Activated CD4-positive, CD25-positive, alpha-beta regulatory T cell (primary cell): ENCODE measurements around the gene TMEM135.

Experiments used
- DNase-seq, 4 experiments: peaks; one replicate each; lab custom pipeline; 2025; lab: John Stamatoyannopoulos, UW

Gene TMEM135

DNA sequence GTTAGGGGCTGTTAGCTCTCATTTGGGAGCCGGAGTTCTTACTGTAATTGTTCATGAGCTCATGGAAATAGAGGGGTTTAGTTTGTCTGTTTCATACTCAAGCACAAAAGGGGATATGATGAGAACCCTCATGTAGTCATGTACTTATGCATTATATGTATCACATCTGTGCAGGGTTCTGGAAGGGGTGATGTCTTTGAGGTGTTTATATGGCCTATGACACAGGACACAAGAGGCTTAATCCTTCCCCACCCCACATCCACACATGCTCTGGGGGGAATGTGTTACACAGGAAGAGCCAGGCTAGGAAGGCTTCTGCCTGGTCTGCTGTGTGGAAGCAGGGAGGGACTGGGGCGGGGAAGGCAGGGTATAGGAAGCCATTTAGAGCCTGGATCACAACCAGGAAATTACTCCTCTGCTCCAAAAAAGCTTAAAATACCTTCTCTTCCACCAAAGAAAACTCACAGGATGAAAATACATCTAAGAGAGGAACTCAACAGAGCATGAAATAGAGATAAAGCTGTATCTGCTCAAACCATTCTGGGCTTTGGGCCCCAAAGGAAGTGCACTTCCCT lies 316.1 kb downstream of the TMEM135 start:
- DNase-seq = no peak

DNA sequence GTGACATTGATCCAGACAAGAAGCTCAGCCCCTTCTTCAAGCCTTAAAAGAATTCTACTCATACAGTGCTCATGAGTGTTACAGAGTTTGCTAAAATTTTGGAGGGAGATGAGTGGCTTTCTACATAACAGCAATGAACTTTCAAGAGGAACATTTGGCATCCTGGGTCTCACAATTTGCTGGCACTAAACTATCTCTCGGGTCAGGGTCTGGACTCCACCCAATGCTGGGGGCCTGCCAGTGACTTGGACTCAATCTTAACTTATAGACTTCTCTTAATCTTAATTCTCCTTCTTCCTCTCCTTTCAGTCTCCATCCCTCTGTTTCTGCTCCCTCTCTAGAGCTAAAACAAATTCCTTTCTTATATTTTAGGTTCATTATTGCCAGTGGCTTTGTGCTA lies 317.9 kb downstream of the TMEM135 start:
- no peak for DNase-seq

DNA sequence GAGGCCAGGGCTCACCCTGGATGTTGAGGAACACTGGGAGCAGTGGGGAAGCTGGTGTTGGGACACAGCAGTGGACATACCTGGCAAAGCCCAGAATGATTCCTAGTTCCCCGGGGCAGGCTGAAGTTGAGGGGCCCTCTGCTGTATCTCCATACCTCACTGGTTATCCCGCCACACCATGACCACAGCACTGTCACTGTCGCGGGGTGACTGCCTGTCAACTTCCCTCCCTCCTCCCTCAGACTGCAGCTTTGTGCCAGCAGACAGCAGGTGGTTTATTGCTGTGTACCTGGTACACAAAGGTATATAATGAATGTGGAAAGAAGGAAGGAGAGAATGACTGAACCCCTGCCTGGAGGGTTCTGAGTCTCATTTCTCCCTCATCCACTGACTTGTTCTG lies 318.7 kb downstream of the TMEM135 start:
- DNase-seq = no peak

DNA sequence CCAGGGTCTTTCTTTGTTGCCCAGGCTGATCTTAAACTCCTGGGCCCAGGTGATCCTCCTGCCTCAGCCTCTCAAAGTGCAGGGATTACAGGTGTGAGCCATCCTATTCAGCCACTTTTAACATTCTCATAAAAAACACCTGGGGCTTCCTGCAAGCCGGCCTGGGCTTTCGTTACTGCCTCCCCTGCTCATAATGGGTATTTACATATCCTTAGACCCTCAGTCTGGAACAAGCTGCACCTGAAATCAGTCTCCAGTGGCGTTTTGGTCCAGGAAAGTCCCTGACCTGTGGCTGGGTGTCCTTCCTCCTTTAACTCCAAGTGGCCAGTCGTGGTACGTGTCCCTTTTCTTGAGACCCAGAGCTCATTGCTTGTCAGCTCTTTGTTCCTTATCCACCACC lies 320.7 kb downstream of the TMEM135 start:
- no peak for DNase-seq

DNA sequence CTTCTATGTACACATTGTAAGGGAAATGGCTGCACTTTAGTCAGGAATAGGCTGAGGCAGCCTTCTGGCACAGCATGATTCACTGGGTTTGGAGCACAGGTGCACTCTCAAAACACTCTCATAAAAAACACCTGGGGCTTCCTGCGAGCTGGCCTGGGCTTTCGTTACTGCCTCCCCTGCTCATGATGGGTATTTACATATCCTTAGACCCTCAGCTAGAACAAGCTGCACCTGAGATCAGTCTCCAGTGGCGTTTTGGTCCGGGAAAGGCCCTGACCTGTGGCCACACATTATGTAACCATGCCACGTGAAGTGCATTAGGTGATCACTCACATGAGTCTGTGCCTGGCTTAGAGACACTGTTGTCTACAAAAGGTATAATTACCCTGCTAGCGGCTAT lies 321.7 kb downstream of the TMEM135 start:
- no peak for DNase-seq

DNA sequence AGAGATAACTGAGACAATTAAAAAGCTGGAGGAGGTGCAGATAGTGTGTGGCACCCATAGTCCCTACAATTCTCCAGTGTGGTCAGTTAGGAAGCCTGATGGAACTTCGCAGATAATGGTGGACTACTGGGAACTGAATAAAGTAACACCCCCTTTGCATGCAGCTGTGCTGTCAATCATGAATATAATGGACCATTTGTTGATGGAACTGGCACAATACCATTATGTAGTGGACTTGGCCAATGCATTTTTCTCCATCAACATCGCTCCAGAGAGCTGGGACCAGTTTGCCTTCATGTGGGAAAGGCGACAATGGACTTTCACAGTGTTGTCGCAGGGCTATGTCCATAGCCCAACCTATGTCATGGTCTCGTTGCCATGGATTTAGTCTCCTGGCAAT lies 324.2 kb downstream of the TMEM135 start:
- no peak for DNase-seq

DNA sequence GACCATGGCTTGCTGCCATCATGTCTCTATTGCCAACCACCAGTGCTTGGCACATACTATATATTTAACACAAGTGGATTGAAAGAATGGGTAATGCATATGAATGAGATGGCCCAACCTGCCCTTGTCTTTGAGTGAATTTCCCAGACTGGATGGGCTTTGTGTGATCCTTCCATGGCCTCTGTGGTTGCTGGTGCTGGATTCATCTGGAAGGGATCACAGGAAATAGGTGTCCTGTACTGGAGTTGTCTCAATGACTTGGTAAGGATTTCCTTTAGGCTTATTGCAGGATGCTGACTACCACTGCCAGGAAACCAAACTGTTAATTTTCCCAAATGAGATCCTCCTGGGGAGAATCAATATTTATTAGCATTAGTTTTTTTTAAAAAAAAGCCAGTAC lies 328.6 kb downstream of the TMEM135 start:
- DNase-seq = no peak

DNA sequence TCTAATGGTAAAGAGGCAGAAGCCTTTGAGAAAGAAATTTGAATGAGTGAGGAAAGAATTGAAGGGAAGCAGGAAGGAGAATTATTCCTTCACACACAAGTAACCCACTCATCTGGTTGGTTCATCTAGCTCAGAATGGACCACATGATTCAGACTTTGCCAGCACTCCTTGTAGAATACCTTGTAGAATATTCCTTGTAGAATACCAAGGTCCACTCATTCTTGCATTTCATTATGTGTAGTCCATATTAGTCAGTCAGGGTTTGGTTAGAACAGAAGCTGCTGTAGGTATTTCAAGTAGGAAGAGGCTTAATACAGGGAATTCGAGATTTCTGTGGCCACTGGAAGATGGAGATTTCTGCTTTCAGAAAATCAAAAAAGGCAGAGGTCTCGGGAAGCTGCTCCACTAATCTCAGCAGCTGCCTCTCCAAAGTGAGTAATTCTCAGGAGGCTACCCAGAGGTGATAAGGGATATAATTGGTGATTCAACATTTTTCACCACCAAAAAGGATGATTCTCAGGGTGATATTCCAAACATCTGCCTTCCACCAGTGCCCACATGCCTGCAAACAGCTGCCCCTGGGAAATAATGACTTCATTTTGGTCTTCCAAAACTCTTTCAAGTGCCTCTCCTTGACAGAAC lies 329.1 kb downstream of the TMEM135 start:
- no peak for DNase-seq

DNA sequence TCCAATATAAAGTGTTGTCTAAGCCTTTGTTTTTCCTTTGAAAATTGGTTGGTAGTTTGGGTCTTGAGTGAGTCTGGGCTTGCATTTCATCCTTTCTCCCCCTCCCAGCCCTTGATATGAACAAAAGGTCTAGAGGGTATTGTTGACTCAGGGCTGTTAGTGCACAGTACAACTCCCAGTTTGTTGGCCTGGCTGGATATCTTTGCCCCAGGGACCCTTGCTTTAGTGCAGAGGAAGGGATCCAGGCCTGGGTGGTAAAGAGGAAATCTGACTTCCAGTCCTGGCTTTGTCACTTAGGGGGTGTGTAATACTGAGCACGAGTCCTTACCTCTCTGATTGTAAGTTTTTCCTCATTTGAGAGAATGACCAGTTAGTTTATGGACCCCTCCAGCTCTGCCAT lies 330.4 kb downstream of the TMEM135 start:
- no peak for DNase-seq

DNA sequence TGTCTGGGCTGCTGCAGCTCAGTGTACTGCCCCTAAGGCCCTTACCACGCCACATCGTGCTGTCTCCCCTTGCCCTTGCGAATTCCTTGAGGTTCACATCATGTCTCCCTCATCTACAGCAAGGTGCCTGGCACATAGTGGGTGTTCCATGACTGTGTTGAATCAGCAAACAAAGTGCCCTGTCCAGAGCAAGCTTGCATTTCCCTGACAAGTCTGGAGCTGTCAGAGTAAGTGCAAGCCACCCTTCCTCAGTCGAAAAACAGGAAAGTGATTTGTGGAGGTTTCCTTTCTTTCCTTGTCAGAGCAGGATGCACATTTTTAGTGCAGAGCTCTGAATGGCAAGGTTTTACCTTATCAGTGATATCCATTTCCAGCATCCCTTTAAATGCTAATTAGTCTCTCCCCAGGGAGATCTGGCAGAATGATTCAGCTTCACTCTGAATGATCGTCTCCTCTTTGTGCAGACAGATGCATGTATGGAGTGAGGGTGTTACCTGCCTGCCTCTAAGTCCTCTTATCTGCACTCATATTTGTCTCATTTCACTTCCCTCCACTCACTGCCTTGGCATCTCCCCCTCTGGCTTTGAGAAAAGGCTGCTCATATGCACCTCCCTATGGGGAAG lies 331.2 kb downstream of the TMEM135 start:
- no peak for DNase-seq

DNA sequence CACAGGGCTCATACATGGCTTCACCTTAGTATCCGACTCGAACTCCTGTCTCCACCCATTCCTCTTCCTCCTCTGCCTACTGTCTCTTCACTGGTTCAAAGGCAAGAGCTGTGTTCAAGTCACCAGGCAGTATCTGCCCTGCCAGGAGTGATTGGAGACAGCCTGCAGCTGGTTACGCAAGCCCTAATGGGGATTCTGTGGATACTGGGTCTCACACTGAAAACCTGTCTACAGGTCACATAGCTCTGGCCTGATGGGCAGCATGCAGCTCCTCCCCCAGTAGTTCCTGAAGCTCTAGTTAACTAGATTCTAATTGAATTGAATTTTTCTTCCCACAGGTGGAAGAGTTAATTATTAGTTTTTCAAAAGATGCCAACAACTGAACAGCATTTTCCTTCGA lies 332.2 kb downstream of the TMEM135 start:
- no peak for DNase-seq

DNA sequence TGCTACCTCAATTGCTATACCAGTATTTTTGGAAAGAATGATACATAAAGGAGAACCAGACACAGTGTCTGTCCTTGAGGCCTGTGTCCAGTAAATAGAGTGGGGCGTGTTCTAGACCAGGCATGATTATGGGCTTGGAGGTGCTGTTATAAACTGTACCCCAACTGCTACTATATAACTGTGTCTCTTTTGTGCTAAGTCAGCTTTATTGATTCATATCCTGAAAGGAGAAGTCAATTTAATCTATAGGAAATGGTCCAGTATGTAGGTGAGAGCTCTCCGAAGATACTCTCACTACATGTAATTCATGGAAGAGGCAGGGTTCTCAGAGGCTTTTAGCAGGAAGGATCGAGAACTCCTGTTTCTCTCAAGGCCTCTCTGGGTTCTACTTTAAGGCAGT lies 334.3 kb downstream of the TMEM135 start:
- no peak for DNase-seq
